Endothelial cell of umbilical vein (primary cell): ENCODE data around the gene C5orf47. TPM values are rescaled to one million over a fixed set of nuclear protein-coding genes. Genes with fewer than 3 reads are reported as not detected.

Experiments
- BruUV-seq: library from RNA; stranded (reverse); fragments of 400-500 nt; replicated peaks from 2 replicates; lab custom pipeline; 2021; lab: Mats Ljungman, UMichigan
- CTCF ChIA-PET: fragments of 300-600, 350-600 bp; sonication (Branson Sonifier 250); formaldehyde crosslinking; loops from one replicate; lab custom pipeline; 2021; ENCODE audit warnings: antibody characterized with exemption, inconsistent platforms; lab: Charles Lee
- POLR2A ChIA-PET: fragments of 300-600, 350-600 bp; sonication (Branson Sonifier 250); formaldehyde crosslinking; loops from one replicate; lab custom pipeline; 2021; ENCODE audit warnings: antibody characterized with exemption, inconsistent platforms; lab: Charles Lee
- DNase-seq: peaks from one replicate; pipeline ENCODE4 v3.0.0-alpha.2; 2011; ENCODE audit warnings: low read depth, low spot score
- FAIRE-seq: peaks from 2 replicates; lab custom pipeline; 2011; peaks lifted over from hg19 to GRCh38; lab: Jason Lieb, UNC
- H2AFZ ChIP-seq: 2 replicates; pipeline ENCODE4 v1.6.0; 2012; ENCODE audit warnings: low read depth, low read length, control low read depth, inconsistent platforms
- H3K27ac ChIP-seq: 2 replicates; pipeline ENCODE4 v1.5.1; 2011; ENCODE audit warnings: low read depth, mild to moderate bottlenecking, control low read depth, low read length, moderate library complexity; ENCODE audit not compliant: insufficient read depth
- H3K27me3 ChIP-seq, 2 experiments: 2 replicates each; pipeline versions ENCODE4 v1.6.0 to v1.6.1; 2011; ENCODE audit warnings: low read length in 2 of 2, mixed read lengths in 1 of 2; ENCODE audit not compliant: control insufficient read depth in 2 of 2, insufficient read depth in 2 of 2
- H3K36me3 ChIP-seq, 2 experiments: 2 replicates in 1 of 2; 3 replicates in 1 of 2; pipeline ENCODE4 v1.5.1; 2011; ENCODE audit warnings: low read length in 2 of 2, mild to moderate bottlenecking in 1 of 2, moderate library complexity in 1 of 2; ENCODE audit not compliant: control insufficient read depth in 2 of 2, insufficient read depth in 2 of 2; ENCODE audit errors: extremely low read depth in 1 of 2
- H3K4me1 ChIP-seq: 3 replicates; pipeline ENCODE4 v1.5.1; 2011; ENCODE audit warnings: mild to moderate bottlenecking, low read length; ENCODE audit not compliant: control insufficient read depth, insufficient read depth; ENCODE audit errors: extremely low read depth
- H3K4me2 ChIP-seq: 2 replicates; pipeline ENCODE4 v1.6.1; 2011; ENCODE audit warnings: low read length, control low read depth, mixed read lengths; ENCODE audit not compliant: insufficient read depth
- H3K4me3 ChIP-seq, 3 experiments: fragments of 200-600 bp in 1 of 3; sonication (generic), shearing (Covaris generic) in 1 of 3; replicated peaks in 1 of 3; 2 replicates each; pipeline ENCODE4 v1.5.1; 2011 to 2016; ENCODE audit warnings: control low read depth in 3 of 3, low read length in 3 of 3, mild to moderate bottlenecking in 2 of 3, inconsistent platforms in 1 of 3, low read depth in 1 of 3, moderate library complexity in 1 of 3; ENCODE audit not compliant: insufficient read depth in 1 of 3
- H3K79me2 ChIP-seq: 2 replicates; pipeline ENCODE4 v1.6.0; 2012; ENCODE audit warnings: low read length, inconsistent platforms; ENCODE audit not compliant: control insufficient read depth, insufficient read depth
- H3K9ac ChIP-seq: replicated peaks from 2 replicates; pipeline ENCODE3; 2011; ENCODE audit warnings: low read length, control low read depth; ENCODE audit not compliant: insufficient read depth; ENCODE audit errors: extremely low read depth
- H3K9me1 ChIP-seq: replicated peaks from 3 replicates; pipeline ENCODE4 v1.6.0; 2011; ENCODE audit warnings: mild to moderate bottlenecking, low read length; ENCODE audit not compliant: control insufficient read depth, insufficient read depth; ENCODE audit errors: extremely low read depth
- H3K9me3 ChIP-seq: replicated peaks from 2 replicates; pipeline ENCODE4 v1.5.1; 2012; ENCODE audit warnings: low read length, inconsistent platforms; ENCODE audit not compliant: control insufficient read depth, insufficient read depth
- H4K20me1 ChIP-seq: replicated peaks from 2 replicates; pipeline ENCODE3; 2011; ENCODE audit warnings: mild to moderate bottlenecking, low read length; ENCODE audit not compliant: control insufficient read depth, insufficient read depth; ENCODE audit errors: extremely low read depth
- FOS ChIP-seq: IDR thresholded peaks from 2 replicates; pipeline ENCODE4 v1.6.1; 2011; ENCODE audit warnings: mild to moderate bottlenecking, low read length, moderate library complexity, borderline replicate concordance; ENCODE audit not compliant: insufficient read depth
- GATA2 ChIP-seq: IDR thresholded peaks from 2 replicates; pipeline ENCODE4 v1.7.0; 2011; ENCODE audit warnings: low read depth, mild to moderate bottlenecking, moderate library complexity, mixed read lengths, low read length; ENCODE audit not compliant: insufficient read length, insufficient read depth
- MAX ChIP-seq: IDR thresholded peaks from 2 replicates; pipeline ENCODE4 v1.6.1; 2011; ENCODE audit not compliant: insufficient read depth, insufficient read length
- MYC ChIP-seq: IDR thresholded peaks from one replicate; pipeline ENCODE4 v1.6.1; 2011; ENCODE audit warnings: mild to moderate bottlenecking, low read depth, low read length
- POLR2A ChIP-seq: IDR thresholded peaks from 2 replicates; pipeline ENCODE4 v1.6.1; 2012; ENCODE audit warnings: low read depth, mild to moderate bottlenecking, control low read depth, low read length
- dilution Hi-C: fragments of 300-500 bp; cut with MboI; formaldehyde crosslinking; loops from one replicate; pipeline ENCODE4 v1.15.0; 2019; ENCODE audit warnings: low sequenced_read_pairs; ENCODE audit not compliant: extremely low pct_ligation_motif_present
- intact Hi-C: fragments of 100-400 bp; cut with micrococcal nuclease; formaldehyde crosslinking; loops from one replicate; pipeline ENCODE4 v1.10.0; 2022
- polyA plus RNA-seq, 4 experiments: library from polyadenylated mRNA; depleted of rRNA in 3 of 4; stranded (reverse) in 3 of 4; unstranded in 1 of 4; fragments of >200 nt; gene quantifications; 2 replicates each; pipeline versions ENCODE4 v1.2.1 to v1.2.3, GENCODE V29; 2011 to 2012; ENCODE audit warnings: missing spikeins in 1 of 4
- total RNA-seq: library from RNA; stranded (reverse); gene quantifications from 2 replicates; pipeline ENCODE4 v1.2.3, GENCODE V29; 2021
- TF ChIP-seq, protein P1 (sequence below), 2 donors: IDR thresholded peaks; 1 replicate in 1 of 2; 2 replicates in 1 of 2; pipeline ENCODE4 v1.5.1; 2011; ENCODE audit warnings: low read length in 2 of 2, mild to moderate bottlenecking in 2 of 2, moderate library complexity in 2 of 2, control low read depth in 1 of 2, inconsistent platforms in 1 of 2, low read depth in 1 of 2; ENCODE audit not compliant: insufficient read depth in 1 of 2; ENCODE audit errors: extremely low read depth in 1 of 2

C5orf47 gene
- total and polyA plus RNA-seq, 2 donors (not counting 3 experiments of a cell fraction or from before 2014, with no cell fraction given) = not detected

DNA sequence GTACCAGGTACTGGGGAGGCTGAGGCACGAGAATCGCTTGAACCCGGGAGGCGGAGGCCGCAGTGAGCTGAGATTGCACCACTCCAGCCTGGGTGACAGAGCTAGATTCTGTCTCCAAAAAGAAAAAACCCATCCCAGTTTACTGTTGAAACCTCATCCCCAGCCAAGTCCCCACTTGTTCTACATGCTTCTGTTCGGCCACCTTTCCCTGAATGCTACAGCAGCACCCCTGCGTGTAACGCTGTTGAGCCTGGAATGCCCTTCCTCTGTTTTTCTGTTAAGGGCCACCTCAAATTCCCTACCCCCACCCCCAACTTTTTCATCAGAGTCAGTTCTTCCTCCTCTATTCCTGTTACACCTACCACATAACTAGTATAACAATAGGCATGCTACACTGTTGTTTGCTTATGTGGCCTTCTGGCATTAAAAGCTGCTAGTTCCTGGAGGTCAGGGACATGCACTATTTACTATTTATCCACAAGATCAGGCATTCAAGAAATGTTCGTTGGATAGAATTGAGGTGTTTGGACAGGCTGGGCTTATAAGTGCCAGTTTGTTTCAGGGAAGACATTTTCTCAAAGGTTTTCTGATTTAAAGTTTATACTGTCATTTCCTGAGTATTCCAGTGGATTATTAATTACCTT is 47.1 kb upstream of the C5orf47 start:
- H3K27ac ChIP-seq = no peak overlapping the region
- no peak overlapping the region for H2AFZ ChIP-seq
- BruUV-seq = no TSS peak
- H3K9me3 ChIP-seq = no peaks in the 10 kb centered on the region
- H3K9ac ChIP-seq = no peak overlapping the region
- peaks cover 9% of the 10 kb centered on the region for H3K4me1 ChIP-seq
- H3K4me2 ChIP-seq = no peak overlapping the region
- no peaks in the 10 kb centered on the region for H3K9me1 ChIP-seq
- intact Hi-C loops = loop anchor here (1.0 kb wide), 1 partner anchor 16 kb away; no protein-coding TSS in a partner anchor
- ChIA-PET CTCF (interaction anchor here (1.3 to 4.4 kb wide), 4 partner anchors 11 to 28 kb away, joined by 3 to 31 read pairs (median 4); no protein-coding TSS in a partner anchor), POLR2A (no interaction called here)
- peak; percentile 65 for DNase-seq
- H4K20me1 ChIP-seq = no peaks in the 10 kb centered on the region
- H3K4me3 ChIP-seq = no peak overlapping the region
- H3K27me3 ChIP-seq = no peaks in the 10 kb centered on the region
- dilution Hi-C loops = no loop called here
- FAIRE-seq = peak; percentile 81
- H3K36me3 ChIP-seq = peaks cover 3 to 5% of the 10 kb centered on the region in 2 experiments
- H3K79me2 ChIP-seq = no peaks in the 10 kb centered on the region
- TF ChIP-seq GATA2 (no peak), FOS (no peak), MAX (no peak), MYC (no peak), POLR2A (no peak)
- TF ChIP-seq, protein P1, sequence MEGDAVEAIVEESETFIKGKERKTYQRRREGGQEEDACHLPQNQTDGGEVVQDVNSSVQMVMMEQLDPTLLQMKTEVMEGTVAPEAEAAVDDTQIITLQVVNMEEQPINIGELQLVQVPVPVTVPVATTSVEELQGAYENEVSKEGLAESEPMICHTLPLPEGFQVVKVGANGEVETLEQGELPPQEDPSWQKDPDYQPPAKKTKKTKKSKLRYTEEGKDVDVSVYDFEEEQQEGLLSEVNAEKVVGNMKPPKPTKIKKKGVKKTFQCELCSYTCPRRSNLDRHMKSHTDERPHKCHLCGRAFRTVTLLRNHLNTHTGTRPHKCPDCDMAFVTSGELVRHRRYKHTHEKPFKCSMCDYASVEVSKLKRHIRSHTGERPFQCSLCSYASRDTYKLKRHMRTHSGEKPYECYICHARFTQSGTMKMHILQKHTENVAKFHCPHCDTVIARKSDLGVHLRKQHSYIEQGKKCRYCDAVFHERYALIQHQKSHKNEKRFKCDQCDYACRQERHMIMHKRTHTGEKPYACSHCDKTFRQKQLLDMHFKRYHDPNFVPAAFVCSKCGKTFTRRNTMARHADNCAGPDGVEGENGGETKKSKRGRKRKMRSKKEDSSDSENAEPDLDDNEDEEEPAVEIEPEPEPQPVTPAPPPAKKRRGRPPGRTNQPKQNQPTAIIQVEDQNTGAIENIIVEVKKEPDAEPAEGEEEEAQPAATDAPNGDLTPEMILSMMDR (IDR thresholded peaks at IDR 0.05; ENCODE audit: extremely low read depth in 1 of 2, insufficient read depth in 1 of 2, low read depth in 1 of 2, low read length in 2 of 2) = no peak
